IMR-90 (cell line): ENCODE data around the gene MDC1. TPM values are rescaled to one million over a fixed set of nuclear protein-coding genes. Genes with fewer than 3 reads are reported as not detected.

ENCODE experiments used
- ATAC-seq: fragments of 200-7000 bp; cut with Tn5 transposase; 2 replicates; pipeline ENCODE4 v1.9.1; 2020; ENCODE audit warnings: low read depth, mild to moderate bottlenecking, moderate library complexity
- BruUV-seq: library from RNA; stranded (reverse); fragments of 400-500 nt; replicated peaks from 2 replicates; lab custom pipeline; 2021; lab: Mats Ljungman, UMichigan
- CTCF ChIA-PET: fragments of 300-600 bp; formaldehyde crosslinking; extraction: SDS; loops from one replicate; lab custom pipeline; 2021; ENCODE audit warnings: antibody characterized with exemption; lab: Yijun Ruan, JAX
- POLR2A ChIA-PET: fragments of 300-600 bp; sonication (Branson Sonifier 250); formaldehyde crosslinking; loops from one replicate; lab custom pipeline; 2022; ENCODE audit warnings: antibody characterized with exemption; ENCODE audit not compliant: unreplicated experiment; lab: Charles Lee
- DNase-seq: peaks from one replicate; pipeline ENCODE4 v3.0.0; 2013
- H2AFZ ChIP-seq: replicated peaks from 2 replicates; pipeline ENCODE3; 2013; ENCODE audit warnings: low read length, mild to moderate bottlenecking; ENCODE audit not compliant: poor library complexity
- H2AK5ac ChIP-seq: 2 replicates; pipeline ENCODE4 v1.6.1; 2013; ENCODE audit warnings: low read depth, low read length, inconsistent platforms
- H2AK9ac ChIP-seq: replicated peaks from 2 replicates; pipeline ENCODE3; 2013; ENCODE audit warnings: mild to moderate bottlenecking, low read depth, low read length, moderate library complexity; ENCODE audit not compliant: poor library complexity
- H2BK120ac ChIP-seq: 2 replicates; pipeline ENCODE4 v1.6.1; 2013; ENCODE audit warnings: low read depth, low read length, inconsistent platforms
- H2BK15ac ChIP-seq: 3 replicates; pipeline ENCODE4 v1.6.1; 2013; ENCODE audit warnings: low read depth, low read length, inconsistent platforms
- H2BK20ac ChIP-seq: 2 replicates; pipeline ENCODE4 v1.6.1; 2013; ENCODE audit warnings: low read depth, mild to moderate bottlenecking, inconsistent platforms, low read length, moderate library complexity
- H2BK5ac ChIP-seq: 2 replicates; pipeline ENCODE4 v1.6.1; 2013; ENCODE audit warnings: mild to moderate bottlenecking, low read depth, low read length, inconsistent platforms; ENCODE audit not compliant: poor library complexity, severe bottlenecking
- H3K14ac ChIP-seq: replicated peaks from 2 replicates; pipeline ENCODE4 v1.6.1; 2013; ENCODE audit warnings: low read depth, low read length, inconsistent platforms
- H3K18ac ChIP-seq: 2 replicates; pipeline ENCODE4 v1.6.1; 2013; ENCODE audit warnings: low read depth, low read length, control low read depth
- H3K23ac ChIP-seq: 2 replicates; pipeline ENCODE4 v1.6.1; 2013; ENCODE audit warnings: low read depth, low read length, inconsistent platforms
- H3K27ac ChIP-seq: 2 replicates; pipeline ENCODE4 v1.5.1; 2013; ENCODE audit warnings: mild to moderate bottlenecking, control low read depth, low read length; ENCODE audit not compliant: insufficient read depth
- H3K27me3 ChIP-seq: 2 replicates; pipeline ENCODE4 v1.6.1; 2013; ENCODE audit warnings: low read length; ENCODE audit not compliant: control insufficient read depth, insufficient read depth
- H3K36me3 ChIP-seq: 2 replicates; pipeline ENCODE4 v1.6.1; 2013; ENCODE audit warnings: low read length, mixed read lengths; ENCODE audit not compliant: control insufficient read depth, insufficient read depth
- H3K4ac ChIP-seq: 2 replicates; pipeline ENCODE4 v1.6.1; 2013; ENCODE audit warnings: low read depth, low read length, inconsistent platforms
- H3K4me1 ChIP-seq: 2 replicates; pipeline ENCODE4 v1.6.1; 2013; ENCODE audit warnings: low read length, mixed read lengths; ENCODE audit not compliant: control insufficient read depth, insufficient read depth
- H3K4me2 ChIP-seq: 2 replicates; pipeline ENCODE4 v1.6.1; 2013; ENCODE audit warnings: low read depth, mild to moderate bottlenecking, control low read depth, low read length, moderate library complexity
- H3K4me3 ChIP-seq: 2 replicates; pipeline ENCODE4 v1.5.1; 2013; ENCODE audit warnings: low read depth, mild to moderate bottlenecking, control low read depth, low read length, moderate library complexity; ENCODE audit not compliant: insufficient read depth
- H3K56ac ChIP-seq: 2 replicates; pipeline ENCODE4 v1.6.1; 2013; ENCODE audit warnings: low read length, inconsistent platforms; ENCODE audit not compliant: insufficient read depth; ENCODE audit errors: extremely low read depth
- H3K79me1 ChIP-seq, 2 experiments: 2 replicates each; pipeline ENCODE4 v1.6.1; 2013; ENCODE audit warnings: low read length in 2 of 2, inconsistent platforms in 1 of 2, low read depth in 1 of 2
- H3K9ac ChIP-seq: 2 replicates; pipeline ENCODE4 v1.6.1; 2013; ENCODE audit warnings: low read depth, low read length, control low read depth
- H3K9me1 ChIP-seq: 2 replicates; pipeline ENCODE4 v1.6.1; 2013; ENCODE audit warnings: low read length, inconsistent platforms; ENCODE audit not compliant: insufficient read depth
- H3K9me3 ChIP-seq: 2 replicates; pipeline ENCODE4 v1.6.1; 2013; ENCODE audit warnings: low read length; ENCODE audit not compliant: control insufficient read depth, insufficient read depth
- H4K20me1 ChIP-seq: 2 replicates; pipeline ENCODE4 v1.6.1; 2013; ENCODE audit warnings: low read length, inconsistent platforms; ENCODE audit not compliant: insufficient read depth
- H4K5ac ChIP-seq: 2 replicates; pipeline ENCODE4 v1.6.1; 2013; ENCODE audit warnings: mild to moderate bottlenecking, low read depth, low read length, control low read depth
- H4K8ac ChIP-seq, 2 experiments: 2 replicates each; pipeline ENCODE4 v1.6.1; 2013; ENCODE audit warnings: low read depth in 2 of 2, low read length in 2 of 2, control low read depth in 1 of 2, inconsistent platforms in 1 of 2
- H4K91ac ChIP-seq: 2 replicates; pipeline ENCODE4 v1.6.1; 2013; ENCODE audit warnings: low read depth, low read length, inconsistent platforms; ENCODE audit not compliant: insufficient read depth
- CEBPB ChIP-seq: IDR thresholded peaks from 2 replicates; pipeline ENCODE4 v1.6.1; 2012; ENCODE audit warnings: low read depth, low read length, improper control_type of control experiment
- POLR2A ChIP-seq: IDR thresholded peaks from 2 replicates; pipeline ENCODE4 v1.6.1; 2012; ENCODE audit warnings: mild to moderate bottlenecking, low read depth, low read length
- WGBS, 2 experiments: methylation state at CpG; one replicate each; pipeline versions ENCODE4 v1.1.5 to v1.1.7; 2013; ENCODE audit warnings: missing lambda C conversion rate in 2 of 2; ENCODE audit not compliant: insufficient read length in 1 of 2; ENCODE audit errors: extremely low coverage in 2 of 2; 5-methylcytosine and 5-hydroxymethylcytosine counted together
- dilution Hi-C: fragments of 300-500 bp; cut with HindIII; formaldehyde crosslinking; loops from one replicate; pipeline ENCODE4 v1.14.3; 2018; ENCODE audit warnings: low sequenced_read_pairs; ENCODE audit not compliant: unreplicated experiment
- in situ Hi-C: fragments of 300-500 bp; cut with MboI; formaldehyde crosslinking; loops from 3 replicates; pipeline ENCODE4 v1.14.3; 2019; ENCODE audit warnings: low sequenced_read_pairs, inconsistent platforms, mixed read lengths
- intact Hi-C: fragments of 100-400 bp; cut with micrococcal nuclease; formaldehyde crosslinking; loops from 2 replicates; pipeline ENCODE4 v1.10.0; 2022
- polyA plus RNA-seq, 3 experiments: library from polyadenylated mRNA; depleted of rRNA; stranded (reverse); fragments of >200 nt; gene quantifications; 2 replicates each; pipeline ENCODE4 v1.2.3, GENCODE V29; 2012; ENCODE audit warnings: low replicate concordance in 1 of 3
- total RNA-seq: library from RNA; depleted of rRNA; stranded (reverse); fragments of >200 nt; gene quantifications from 2 replicates; pipeline ENCODE4 v1.2.3, GENCODE V29; 2012

The MDC1 gene
- total and polyA plus RNA-seq, 2 of the 4 experiments (the other 2 are of a cell fraction) = 4.5 to 12.1 TPM

DNA sequence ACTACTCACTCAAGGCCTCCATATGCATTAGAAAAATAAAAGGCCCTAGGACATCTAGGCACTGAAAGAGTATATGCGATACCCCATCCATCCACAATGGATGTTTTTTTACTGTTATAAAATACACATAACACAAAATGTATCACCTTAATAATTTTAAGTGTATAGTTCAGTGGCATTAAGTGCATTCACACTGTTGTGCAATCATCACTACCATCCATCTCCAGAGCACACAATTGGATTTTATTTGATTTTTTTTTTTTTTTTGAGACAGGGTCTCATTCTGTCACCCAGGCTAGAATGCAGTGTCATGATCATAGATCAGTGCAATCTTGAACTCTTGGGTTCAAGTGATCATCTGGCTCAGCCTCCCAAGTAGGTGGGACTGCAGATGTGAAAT, 2.8 kb downstream of the MDC1 start:
- TF ChIP-seq POLR2A = no peak
- peak; percentile 76 for TF ChIP-seq CEBPB
- H3K4ac ChIP-seq = no peak overlapping the region
- no peak overlapping the region for H3K9ac ChIP-seq
- H3K27ac ChIP-seq = no peak overlapping the region
- H3K4me2 ChIP-seq = no peak overlapping the region
- H4K91ac ChIP-seq = no peak overlapping the region
- dilution Hi-C loops = no loop called here
- H4K20me1 ChIP-seq = no peaks in the 10 kb centered on the region
- peaks cover 4% of the 10 kb centered on the region; the same call in 1 of the 2 replicates for H3K4me1 ChIP-seq
- ATAC-seq (no peak), DNase-seq (no peak)
- no peak overlapping the region for H2BK5ac ChIP-seq
- BruUV-seq = no TSS peak
- no peak overlapping the region for H3K23ac ChIP-seq
- intact Hi-C loops = no loop called here
- H3K56ac ChIP-seq = no peak overlapping the region
- no peak overlapping the region for H2AK9ac ChIP-seq
- H2BK15ac ChIP-seq = no peak overlapping the region
- H3K27me3 ChIP-seq = no peaks in the 10 kb centered on the region
- H3K79me1 ChIP-seq = peaks cover 15 to 35% of the 10 kb centered on the region in 2 experiments
- H2AK5ac ChIP-seq = no peak overlapping the region
- no peak overlapping the region for H3K4me3 ChIP-seq
- peaks cover 23% of the 10 kb centered on the region for H3K36me3 ChIP-seq
- ChIA-PET POLR2A (no interaction called here), CTCF (no interaction called here)
- no peak overlapping the region for H2BK120ac ChIP-seq
- no peak overlapping the region for H3K14ac ChIP-seq
- no peak overlapping the region for H4K8ac ChIP-seq
- H2BK20ac ChIP-seq = no peak overlapping the region
- H3K18ac ChIP-seq = no peak overlapping the region
- no peak overlapping the region for H2AFZ ChIP-seq
- WGBS, 2 experiments = no CpG with 5 or more reads among the region's 1 CpG
- H4K5ac ChIP-seq = no peak overlapping the region
- no peaks in the 10 kb centered on the region for H3K9me3 ChIP-seq
- peaks cover 5% of the 10 kb centered on the region for H3K9me1 ChIP-seq
- in situ Hi-C loops = no loop called here
